ENCODE data around the gene SPACDR. TPM values are rescaled to one million over a fixed set of nuclear protein-coding genes. Genes with fewer than 3 reads are reported as not detected.

The SPACDR gene
- total RNA-seq, 1 donor from 2014 or later: 0.88 TPM

DNA sequence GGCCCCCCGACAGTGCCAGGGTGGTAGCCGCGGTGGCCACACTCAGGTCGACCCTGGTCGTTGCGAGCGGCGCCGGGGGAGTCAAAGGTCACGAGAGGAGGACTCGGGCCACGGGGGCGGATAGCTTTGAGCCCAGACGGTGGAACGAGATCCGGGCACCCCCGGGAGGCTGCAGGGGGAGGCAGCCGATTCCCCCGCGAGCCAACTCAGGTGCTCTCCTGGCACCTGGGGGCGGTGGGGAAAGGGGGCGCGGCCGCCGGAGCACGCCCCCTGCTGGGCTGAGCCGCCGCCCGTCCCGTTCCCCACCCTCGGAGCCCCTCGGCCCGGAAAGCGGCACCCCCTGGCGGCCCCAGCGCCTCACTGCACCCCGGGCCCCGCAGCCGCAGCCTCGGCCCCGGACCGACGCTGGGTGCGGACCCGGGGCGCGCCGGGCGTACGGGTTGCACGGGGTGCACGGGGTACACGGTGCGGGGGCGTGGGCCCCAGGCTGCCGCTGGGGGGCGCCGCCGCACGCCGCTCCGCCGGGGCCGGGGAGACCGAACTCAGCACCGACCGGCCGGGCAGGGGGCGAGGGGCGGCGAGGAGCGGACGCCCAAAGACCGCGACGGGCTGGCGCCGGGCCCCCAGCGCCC, 19.1 kb upstream of the SPACDR start:
- intact Hi-C loops (cut with micrococcal nuclease): no loop called here
- TF ChIP-seq, protein P1, sequence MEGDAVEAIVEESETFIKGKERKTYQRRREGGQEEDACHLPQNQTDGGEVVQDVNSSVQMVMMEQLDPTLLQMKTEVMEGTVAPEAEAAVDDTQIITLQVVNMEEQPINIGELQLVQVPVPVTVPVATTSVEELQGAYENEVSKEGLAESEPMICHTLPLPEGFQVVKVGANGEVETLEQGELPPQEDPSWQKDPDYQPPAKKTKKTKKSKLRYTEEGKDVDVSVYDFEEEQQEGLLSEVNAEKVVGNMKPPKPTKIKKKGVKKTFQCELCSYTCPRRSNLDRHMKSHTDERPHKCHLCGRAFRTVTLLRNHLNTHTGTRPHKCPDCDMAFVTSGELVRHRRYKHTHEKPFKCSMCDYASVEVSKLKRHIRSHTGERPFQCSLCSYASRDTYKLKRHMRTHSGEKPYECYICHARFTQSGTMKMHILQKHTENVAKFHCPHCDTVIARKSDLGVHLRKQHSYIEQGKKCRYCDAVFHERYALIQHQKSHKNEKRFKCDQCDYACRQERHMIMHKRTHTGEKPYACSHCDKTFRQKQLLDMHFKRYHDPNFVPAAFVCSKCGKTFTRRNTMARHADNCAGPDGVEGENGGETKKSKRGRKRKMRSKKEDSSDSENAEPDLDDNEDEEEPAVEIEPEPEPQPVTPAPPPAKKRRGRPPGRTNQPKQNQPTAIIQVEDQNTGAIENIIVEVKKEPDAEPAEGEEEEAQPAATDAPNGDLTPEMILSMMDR (IDR thresholded peaks at IDR 0.05; ENCODE audit: borderline replicate concordance): peak; percentile 96
- H3K4me3 ChIP-seq: peak overlapping the region; percentile 71
- no peaks in the 10 kb centered on the region for H3K9me3 ChIP-seq (replicated peaks)
- H3K27me3 ChIP-seq (ENCODE audit: low read depth): no peaks in the 10 kb centered on the region
- no peaks in the 10 kb centered on the region for H3K36me3 ChIP-seq
- peaks cover 35% of the 10 kb centered on the region for H3K4me1 ChIP-seq
- peak; percentile 74 for DNase-seq
- peak overlapping the region; percentile 66 for H3K27ac ChIP-seq (replicated peaks)

DNA sequence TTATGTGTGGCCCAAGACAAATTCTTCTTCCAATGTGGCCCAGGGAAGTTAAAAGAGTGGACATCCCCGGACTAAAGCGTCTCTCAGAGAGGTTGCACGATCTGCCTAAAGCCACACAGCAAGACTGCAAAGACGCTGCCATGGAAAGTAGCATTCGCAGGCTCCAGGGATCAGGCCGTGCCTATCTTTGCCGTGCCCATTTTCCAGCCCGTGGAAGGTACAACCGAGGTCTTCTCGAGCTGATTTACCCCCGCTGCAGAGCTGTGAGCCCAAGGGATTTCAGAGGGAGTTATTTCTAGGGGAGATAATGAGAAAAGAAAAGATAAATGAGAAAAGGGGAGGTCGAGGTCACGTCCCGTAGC, 18.6 kb upstream of the SPACDR start:
- Histone ChIP-seq H3K9me3 (replicated peaks) (no peaks in the 10 kb centered on the region), H3K36me3 (no peaks in the 10 kb centered on the region), H3K4me3 (peak overlapping the region; percentile 71), H3K27me3 (ENCODE audit: low read depth) (no peaks in the 10 kb centered on the region), H3K4me1 (peaks cover 39% of the 10 kb centered on the region), H3K27ac (replicated peaks) (peak overlapping the region; percentile 66)
- intact Hi-C loops (cut with micrococcal nuclease): no loop called here
- TF ChIP-seq, protein P1 (IDR thresholded peaks at IDR 0.05; ENCODE audit: borderline replicate concordance): no peak
- no peak for DNase-seq

DNA sequence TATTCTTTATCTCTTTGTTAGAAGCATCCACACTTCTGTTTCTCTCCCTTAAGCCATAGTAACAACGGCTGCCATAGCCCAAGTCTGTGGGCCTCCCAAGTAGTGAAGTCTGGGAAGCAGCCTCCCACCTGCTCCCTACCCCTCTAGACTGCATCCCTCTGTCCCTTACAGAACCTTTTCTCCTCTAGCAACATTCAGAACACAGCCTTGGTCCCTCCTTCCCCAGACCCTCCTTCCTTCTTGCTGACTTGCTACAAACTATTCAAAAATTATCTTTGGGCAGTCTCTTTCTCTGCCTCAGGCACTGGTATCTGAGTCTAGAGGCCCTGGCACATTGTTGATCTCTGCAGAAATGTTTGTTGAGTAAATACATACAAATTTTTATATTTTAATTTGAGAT, 17.4 kb upstream of the SPACDR start:
- intact Hi-C loops (cut with micrococcal nuclease): no loop called here
- no peak overlapping the region for H3K4me3 ChIP-seq
- no peaks in the 10 kb centered on the region for H3K9me3 ChIP-seq (replicated peaks)
- H3K27ac ChIP-seq (replicated peaks): no peak overlapping the region
- DNase-seq: no peak
- peaks cover 51% of the 10 kb centered on the region for H3K4me1 ChIP-seq
- no peaks in the 10 kb centered on the region for H3K36me3 ChIP-seq
- no peaks in the 10 kb centered on the region for H3K27me3 ChIP-seq (ENCODE audit: low read depth)
- TF ChIP-seq, protein P1 (IDR thresholded peaks at IDR 0.05; ENCODE audit: borderline replicate concordance): no peak

- peaks cover 10% of the 10 kb centered on the region for H3K36me3 ChIP-seq
- TF ChIP-seq, protein P1 (IDR thresholded peaks at IDR 0.05; ENCODE audit: borderline replicate concordance): no peak
- H3K27ac ChIP-seq (replicated peaks): peak within 1 kb of the TSS; percentile 97
- H3K9me3 ChIP-seq (replicated peaks): no peaks in the 10 kb centered on the region
- intact Hi-C loops (cut with micrococcal nuclease): loop anchor here (10.0 kb wide), 1 partner anchor 66 kb away; no protein-coding TSS in a partner anchor
- H3K27me3 ChIP-seq (ENCODE audit: low read depth): no peaks in the 10 kb centered on the region
- peaks cover 67% of the 10 kb centered on the region for H3K4me1 ChIP-seq
- DNase-seq: peak; percentile 95
- H3K4me3 ChIP-seq: peak within 1 kb of the TSS; percentile 99
Observed at GRCh38 chr7:100478958-100479660, 15.0 kb upstream of the SPACDR start, which contains the start of gene TSC22D4. TSS of gene TSC22D4 (minus strand) at chr7:100479214. CDS start at chr7:100478038, 1,176 bp downstream.

- TF ChIP-seq, protein P1 (IDR thresholded peaks at IDR 0.05; ENCODE audit: borderline replicate concordance): no peak
Observed at GRCh38 chr7:100477871-100478267, 13.8 kb upstream of the SPACDR start.

More at GRCh38 chr7:100477871-100478267, 13.8 kb upstream of the SPACDR start:
- Histone ChIP-seq H3K4me1 (peaks cover 73% of the 10 kb centered on the region), H3K4me3 (peak overlapping the region; percentile 99), H3K27me3 (ENCODE audit: low read depth) (no peaks in the 10 kb centered on the region), H3K9me3 (replicated peaks) (no peaks in the 10 kb centered on the region), H3K36me3 (peaks cover 22% of the 10 kb centered on the region), H3K27ac (replicated peaks) (peak overlapping the region; percentile 97)
- intact Hi-C loops (cut with micrococcal nuclease): loop anchor here (10.0 kb wide), 1 partner anchor 67 kb away; no protein-coding TSS in a partner anchor
- DNase-seq: no peak

All from left ventricle myocardium inferior (tissue), 1 donor.